ENCODE data around the gene BANF1.
"Not testable (repeated sequence)": the region's sequence is repeated elsewhere in the genome, so short reads cannot be mapped to it uniquely, and the experiment has no call there.

The BANF1 gene

GRCh38 chr11:65978391-65979238 is 23.7 kb upstream of the BANF1 start:
- FAIRE-seq = no peak

- FAIRE-seq = no peak
Measured at GRCh38 chr11:65979261-65979759, 23.0 kb upstream of the BANF1 start.

- FAIRE-seq = no peak
Measured at GRCh38 chr11:65981101-65981740, 21.1 kb upstream of the BANF1 start.

- no peak for FAIRE-seq
Measured at GRCh38 chr11:65981972-65982823, 20.1 kb upstream of the BANF1 start.

- no peak for FAIRE-seq
Measured at GRCh38 chr11:65982824-65983588, 19.3 kb upstream of the BANF1 start.

GRCh38 chr11:65983589-65983987 is 18.7 kb upstream of the BANF1 start:
- FAIRE-seq = no peak

GRCh38 chr11:65987336-65987735 is 15.0 kb upstream of the BANF1 start:
- FAIRE-seq = no peak

GRCh38 chr11:65988791-65989592 is 13.3 kb upstream of the BANF1 start:
- peak; percentile 93 for FAIRE-seq

- FAIRE-seq = no peak
Measured at GRCh38 chr11:65992056-65992455, 10.2 kb upstream of the BANF1 start.

GRCh38 chr11:65997286-65997685 is 5.0 kb upstream of the BANF1 start:
- no peak for FAIRE-seq

- FAIRE-seq = no peak
Measured at GRCh38 chr11:66002648-66003225, 434 bp downstream of the BANF1 start.

- FAIRE-seq = no peak
Measured at GRCh38 chr11:66003291-66003690, 988 bp downstream of the BANF1 start.

GRCh38 chr11:66004186-66004585 is 1.9 kb downstream of the BANF1 start:
- no peak for FAIRE-seq

- no peak for FAIRE-seq
Measured at GRCh38 chr11:66006134-66006890, 4.0 kb downstream of the BANF1 start.

GRCh38 chr11:66006891-66007176 is 4.5 kb downstream of the BANF1 start:
- no peak for FAIRE-seq

- FAIRE-seq = no peak
Measured at GRCh38 chr11:66007201-66007634, 4.9 kb downstream of the BANF1 start.

- FAIRE-seq = no peak
Measured at GRCh38 chr11:66008095-66008467, 5.8 kb downstream of the BANF1 start.

GRCh38 chr11:66008468-66009101 is 6.3 kb downstream of the BANF1 start:
- FAIRE-seq = no peak

- FAIRE-seq = not testable (repeated sequence)
Measured at GRCh38 chr11:66010036-66010435, 7.7 kb downstream of the BANF1 start.

- no peak for FAIRE-seq
Measured at GRCh38 chr11:66011239-66011784, 9.0 kb downstream of the BANF1 start.

Measured in endometrium (tissue), 2 donors.